IPS DF 19.7 (cell line): ENCODE measurements around the gene AMER3.
"Not testable (repeated sequence)": the region's sequence is repeated elsewhere in the genome, so short reads cannot be mapped to it uniquely, and the experiment has no call there.

ENCODE experiments used
- DNase-seq: peaks from one replicate; pipeline ENCODE4 v3.0.0-alpha.2; 2013; ENCODE audit warnings: low read depth, low spot score

The AMER3 gene, protein sequence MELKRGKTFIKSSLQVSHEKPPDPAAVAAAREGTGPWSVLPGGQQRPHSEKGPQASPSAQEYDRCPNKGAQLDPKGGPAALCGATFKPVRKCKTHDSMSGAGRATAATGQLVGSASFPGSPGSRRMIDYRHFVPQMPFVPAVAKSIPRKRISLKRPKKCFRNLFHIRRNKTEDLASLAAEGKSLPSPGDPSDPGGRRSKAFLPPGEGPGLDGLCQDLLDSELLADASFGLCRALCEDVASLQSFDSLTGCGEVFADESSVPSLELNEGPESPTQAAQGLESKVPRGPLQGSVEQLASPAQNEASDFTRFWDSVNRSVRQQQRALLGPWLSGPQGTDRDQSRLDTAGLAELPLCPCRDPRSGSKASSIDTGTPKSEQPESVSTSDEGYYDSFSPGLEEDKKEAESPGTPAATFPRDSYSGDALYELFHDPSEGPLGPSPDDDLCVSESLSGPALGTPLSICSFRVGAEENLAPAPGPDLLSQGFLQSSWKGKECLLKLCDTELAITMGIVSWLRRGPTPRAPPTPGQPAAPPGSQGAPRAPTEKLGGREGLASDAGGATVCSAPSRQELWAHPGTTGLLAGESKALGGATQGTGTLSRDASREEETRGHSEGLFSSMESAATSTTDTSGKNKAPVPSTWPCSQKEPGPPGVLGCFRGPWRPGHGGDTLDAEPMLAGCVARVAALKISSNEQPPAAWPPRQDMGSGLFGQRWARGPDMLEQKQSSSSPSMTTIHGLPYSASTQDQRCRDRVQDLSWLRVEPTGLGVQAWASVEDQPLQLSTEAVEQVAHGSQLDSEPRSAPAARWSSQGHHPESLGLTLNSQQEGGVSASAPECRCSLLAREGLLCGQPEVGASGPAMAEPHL

DNA sequence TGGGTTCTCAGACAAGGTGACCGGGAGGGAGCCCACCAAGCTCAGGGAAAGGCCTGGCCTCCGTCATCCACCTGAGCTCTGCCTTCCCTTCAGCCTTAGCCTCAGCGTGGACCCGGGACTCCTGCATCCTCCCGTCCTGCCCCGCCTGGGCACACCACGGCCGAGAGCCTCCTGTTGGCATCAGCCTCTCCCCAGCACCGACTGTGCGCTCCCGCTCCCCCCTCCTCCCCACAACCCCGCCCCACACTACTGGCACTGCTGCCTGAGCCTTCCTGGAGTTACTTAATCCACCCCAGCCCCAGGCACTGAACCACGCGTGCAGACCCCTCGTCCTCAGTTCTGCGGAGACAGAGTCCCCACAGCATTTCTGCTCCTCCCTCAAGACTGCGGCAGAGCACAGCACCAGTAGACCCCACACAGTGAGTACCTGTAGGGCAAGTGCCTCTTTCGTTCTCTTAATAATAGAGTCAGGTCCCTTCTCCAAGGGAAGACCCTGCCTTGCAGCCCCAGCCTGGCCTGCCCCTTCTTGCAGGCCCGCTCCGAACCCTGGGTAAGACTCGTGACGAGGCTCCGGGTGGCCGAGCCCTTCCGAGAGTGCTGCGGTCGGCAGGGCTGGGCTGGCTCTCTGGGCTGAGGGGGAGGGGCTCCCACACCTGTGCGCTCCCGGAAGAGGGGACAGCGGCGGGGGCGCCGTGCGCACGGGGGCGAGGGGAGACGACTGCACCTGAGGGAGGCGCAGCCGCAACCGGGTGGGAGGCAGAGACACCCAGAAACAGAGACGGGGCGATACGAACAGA is at the start of gene AMER3:
TSS of gene AMER3 (plus strand) at position 285 of the 797 bp plus-strand sequence. CDS start 6,533 bp downstream, outside the sequence.
- no peak for DNase-seq

DNA sequence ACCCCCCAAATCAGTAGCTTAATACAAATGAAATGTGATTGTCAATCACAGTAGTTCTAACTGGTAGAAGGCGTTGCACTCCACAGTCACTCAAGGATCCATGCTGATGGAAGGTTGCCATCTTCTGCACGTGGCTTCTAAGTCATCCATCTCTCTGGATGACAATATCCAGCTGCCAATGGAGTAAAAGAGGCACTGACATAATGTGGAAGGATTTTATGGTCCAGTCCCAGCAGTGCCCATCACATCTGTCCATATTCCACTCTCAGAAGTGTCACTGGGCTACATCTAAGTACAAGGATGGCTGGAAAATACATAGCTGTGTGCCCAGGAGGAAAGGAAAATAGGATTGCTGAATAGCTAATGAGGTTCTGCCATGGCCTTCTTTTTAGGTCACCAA is 40.5 kb upstream of the AMER3 start:
- DNase-seq = not testable (repeated sequence)

DNA sequence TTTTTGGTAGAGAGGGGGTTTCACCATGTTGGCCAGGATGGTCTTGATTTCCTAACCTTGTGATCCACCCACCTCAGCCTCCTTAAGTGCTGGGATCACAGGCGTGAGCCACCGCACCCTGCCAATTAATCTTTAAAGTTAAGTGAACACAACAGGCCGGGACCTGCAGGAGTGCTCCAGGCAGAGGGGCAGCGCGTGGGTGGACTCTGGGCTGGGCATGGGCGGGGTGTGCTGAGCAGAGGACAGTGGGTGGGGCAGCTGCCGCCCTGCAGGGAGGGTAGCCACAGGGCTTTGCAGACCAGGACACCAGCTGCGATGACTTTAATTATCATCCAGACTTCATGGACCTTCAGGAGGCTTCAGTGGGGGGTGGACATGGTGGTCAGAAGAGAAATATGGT is 35.3 kb upstream of the AMER3 start:
- no peak for DNase-seq

DNA sequence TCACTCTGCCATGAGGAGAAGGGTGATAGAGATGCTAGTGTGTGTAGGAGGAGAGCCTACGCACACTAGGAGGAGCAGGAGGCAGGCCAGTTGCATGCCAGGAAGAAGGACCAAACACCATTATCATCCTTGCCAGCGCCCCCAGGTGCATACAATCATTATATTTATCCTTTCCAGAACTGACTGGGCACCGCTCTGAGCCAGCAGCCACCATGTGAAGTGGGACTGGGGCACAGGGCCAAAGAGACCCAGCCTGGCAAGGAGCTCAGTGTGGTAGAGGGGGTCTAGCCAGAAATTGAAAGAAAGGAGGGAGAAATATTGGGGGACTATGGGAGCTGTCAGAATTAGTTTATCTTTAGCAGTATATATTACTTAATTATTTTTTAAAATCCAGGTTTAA is 34.8 kb upstream of the AMER3 start:
- DNase-seq = no peak

DNA sequence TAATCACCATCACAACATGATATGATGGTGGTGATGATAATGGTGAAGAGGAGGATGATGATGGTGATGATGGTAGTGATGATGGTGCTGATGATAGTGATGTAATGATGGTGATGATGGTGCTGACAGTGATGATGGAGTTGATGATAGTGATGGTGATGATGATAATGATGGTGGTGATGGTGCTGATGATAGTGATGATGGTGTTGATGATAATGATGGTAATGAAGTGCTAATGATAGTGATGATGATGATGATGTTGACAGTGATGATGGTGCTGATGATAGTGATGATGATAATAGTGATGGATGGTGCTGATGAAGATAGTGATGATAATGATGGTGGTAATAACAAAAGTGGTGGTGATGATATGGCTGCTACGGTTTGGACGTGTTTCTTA is 30.9 kb upstream of the AMER3 start:
- DNase-seq = no peak

DNA sequence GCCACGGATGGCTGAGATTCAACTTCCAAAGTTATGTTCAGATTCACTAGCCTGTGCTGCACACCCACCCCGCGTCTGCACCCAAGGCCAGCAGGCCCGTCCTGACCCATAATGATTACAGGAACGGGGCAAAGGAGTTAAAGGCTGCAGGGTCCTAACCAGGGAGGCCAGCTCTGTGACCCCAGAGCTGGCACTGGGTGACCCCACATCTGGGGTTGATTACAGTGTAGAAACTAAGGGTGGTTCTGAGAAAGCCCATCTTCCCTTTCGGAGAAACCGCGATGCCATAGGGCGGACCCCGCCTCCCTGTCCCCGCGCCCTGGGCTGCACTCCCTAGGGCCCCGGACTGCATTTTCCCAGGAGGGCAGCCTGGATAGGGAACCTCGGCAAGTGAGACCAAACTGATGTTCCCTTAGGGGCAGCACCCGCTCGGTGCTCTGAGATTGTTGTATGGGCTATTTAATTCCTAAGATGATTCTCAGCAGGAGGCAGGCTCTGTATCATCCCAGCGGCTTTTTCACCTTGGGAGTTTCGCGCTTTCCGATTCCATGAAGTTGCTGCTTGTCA is 28.6 kb upstream of the AMER3 start:
- no peak for DNase-seq

DNA sequence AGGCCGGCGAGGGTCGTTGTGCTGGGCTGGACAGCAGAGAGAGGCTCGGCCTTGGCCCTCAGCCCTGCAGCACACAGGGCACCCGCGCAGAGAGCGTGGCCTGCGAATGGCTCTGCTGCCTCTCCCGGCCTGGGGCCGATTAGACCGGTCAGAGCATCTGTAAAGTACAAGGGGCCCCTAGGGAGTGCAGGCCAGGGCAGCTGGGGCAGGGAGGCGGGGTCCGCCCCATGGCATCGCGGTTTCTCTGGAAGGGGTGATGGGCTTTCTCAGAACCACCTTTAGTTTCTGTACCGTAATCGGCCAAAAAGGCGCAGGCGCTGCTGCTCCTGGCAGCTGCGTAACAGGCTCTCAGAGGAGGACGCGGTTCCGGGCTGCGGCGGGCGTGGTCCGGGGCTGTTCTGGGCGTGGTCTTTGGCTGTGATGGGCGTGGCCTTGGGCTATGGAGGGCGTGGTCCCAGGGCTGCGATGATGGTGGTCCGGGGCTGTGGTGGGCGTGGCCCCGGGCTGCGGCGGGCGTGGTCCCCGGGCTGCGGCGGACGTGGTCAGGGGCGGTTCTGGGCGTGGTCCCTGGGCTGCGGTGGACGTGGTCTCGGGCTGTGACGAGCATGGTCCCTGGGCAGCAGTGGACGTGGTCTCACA is 27.9 kb upstream of the AMER3 start:
- DNase-seq = peak; percentile 38

DNA sequence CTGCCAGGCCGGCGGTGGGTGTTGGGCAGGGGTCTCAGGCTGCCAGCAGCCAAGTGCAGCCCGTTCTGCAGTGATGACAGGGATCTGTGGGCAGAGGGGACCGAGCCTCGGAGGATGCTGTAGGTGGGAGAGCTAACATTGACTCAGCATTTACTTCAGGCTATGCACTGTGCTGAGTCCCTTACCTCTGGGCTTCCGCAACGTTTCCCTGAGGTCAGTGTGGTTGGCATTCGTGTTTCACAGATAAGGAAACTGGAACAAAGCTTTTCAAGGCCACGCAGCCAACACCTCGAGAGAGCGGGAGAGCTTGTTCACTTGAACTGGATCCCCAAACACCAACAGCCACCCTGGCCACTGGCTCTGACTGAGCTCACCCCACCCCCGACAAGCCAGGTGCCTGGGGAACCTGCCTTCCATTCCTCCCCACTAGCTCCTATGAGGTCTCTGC is 27.3 kb upstream of the AMER3 start:
- DNase-seq = no peak

DNA sequence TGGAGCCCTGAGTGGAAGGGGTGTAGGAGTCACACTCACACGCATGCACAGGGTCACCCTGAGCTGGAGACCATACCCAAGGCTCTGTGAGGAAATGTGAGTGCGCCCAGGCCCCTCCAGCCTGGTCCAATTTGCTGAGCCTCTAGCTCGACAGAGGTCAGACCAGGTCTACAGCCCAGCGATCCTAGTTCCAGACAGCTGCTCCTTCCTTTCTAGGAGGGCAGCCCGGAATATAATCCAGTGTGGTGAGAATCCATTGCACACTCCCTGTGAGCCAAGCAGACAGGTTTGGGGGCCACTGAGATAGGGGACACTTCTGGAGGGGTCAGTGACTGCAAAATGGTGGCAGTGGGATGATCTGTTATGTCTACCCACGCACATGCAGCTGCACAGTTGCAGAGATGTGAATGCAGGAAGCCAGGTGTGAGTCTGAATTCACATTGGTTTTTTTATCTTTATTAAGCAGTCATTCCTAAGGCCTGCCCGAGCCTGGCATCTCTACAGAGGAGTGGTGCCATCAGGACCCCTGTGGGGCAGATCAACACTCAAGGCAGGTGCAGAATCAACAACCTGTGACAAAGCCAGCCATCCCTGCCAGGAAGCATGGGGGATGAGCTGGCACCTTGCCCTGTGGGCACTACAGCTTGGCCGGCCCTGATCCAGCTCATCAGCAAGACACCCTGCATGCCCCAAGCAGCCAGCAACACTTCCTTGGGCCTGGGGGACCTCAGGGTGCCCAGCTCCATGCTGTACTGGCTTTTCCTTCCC is 26.6 kb upstream of the AMER3 start, which contains the start of gene GPR148:
TSS of gene GPR148 (plus strand) at position 522 of the 768 bp plus-strand sequence. CDS start at position 604, 82 bp downstream.
- no peak for DNase-seq

DNA sequence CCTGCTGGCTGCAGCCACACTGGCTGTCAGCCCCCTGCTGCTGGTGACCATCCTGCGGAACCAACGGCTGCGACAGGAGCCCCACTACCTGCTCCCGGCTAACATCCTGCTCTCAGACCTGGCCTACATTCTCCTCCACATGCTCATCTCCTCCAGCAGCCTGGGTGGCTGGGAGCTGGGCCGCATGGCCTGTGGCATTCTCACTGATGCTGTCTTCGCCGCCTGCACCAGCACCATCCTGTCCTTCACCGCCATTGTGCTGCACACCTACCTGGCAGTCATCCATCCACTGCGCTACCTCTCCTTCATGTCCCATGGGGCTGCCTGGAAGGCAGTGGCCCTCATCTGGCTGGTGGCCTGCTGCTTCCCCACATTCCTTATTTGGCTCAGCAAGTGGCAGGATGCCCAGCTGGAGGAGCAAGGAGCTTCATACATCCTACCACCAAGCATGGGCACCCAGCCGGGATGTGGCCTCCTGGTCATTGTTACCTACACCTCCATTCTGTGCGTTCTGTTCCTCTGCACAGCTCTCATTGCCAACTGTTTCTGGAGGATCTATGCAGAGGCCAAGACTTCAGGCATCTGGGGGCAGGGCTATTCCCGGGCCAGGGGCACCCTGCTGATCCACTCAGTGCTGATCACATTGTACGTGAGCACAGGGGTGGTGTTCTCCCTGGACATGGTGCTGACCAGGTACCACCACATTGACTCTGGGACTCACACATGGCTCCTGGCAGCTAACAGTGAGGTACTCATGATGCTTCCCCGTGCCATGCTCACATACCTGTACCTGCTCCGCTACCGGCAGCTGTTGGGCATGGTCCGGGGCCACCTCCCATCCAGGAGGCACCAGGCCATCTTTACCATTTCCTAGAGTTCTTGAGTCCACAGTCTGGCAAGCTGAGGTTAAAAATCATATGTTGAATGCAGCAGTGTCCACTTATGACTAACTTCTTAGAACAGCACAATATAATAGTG is 25.7 kb upstream of the AMER3 start:
- no peak for DNase-seq

DNA sequence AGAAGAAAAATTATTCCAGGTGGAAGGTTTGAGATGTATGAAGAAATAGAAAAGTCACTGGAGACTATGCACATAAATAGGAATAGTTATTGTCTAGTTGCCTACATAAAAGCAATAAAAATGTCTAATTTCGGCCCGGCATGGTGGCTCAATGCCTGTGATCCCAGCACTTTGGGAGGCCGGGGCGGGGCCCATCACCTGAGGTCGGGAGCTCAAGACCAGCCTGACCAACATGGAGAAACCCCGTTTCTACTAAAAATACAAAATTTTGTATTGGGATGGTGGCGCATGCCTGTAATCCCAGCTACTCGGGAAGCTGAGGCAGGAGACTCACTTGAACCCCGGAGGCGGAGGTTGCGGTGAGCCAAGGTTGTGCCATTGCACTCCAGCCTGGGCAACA is 23.1 kb upstream of the AMER3 start:
- not testable (repeated sequence) for DNase-seq

DNA sequence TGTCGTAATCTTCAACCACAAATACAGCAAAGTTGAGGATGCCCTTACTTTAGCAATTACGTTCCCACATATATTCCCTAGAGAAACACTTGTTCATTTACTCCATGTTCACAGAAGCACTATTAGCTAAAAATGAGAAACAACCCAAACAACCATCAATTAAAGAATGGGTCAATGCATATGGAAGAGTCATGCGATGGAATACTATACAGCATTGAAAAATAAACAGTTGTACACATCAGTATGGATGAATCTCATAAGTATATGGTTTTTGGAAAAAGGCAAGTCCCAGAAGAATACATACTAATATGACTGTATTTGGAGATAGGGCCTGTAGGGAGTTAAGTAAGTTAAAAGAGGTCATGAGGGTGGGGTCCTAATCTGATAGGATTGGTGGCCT is 20.1 kb upstream of the AMER3 start:
- DNase-seq = no peak

DNA sequence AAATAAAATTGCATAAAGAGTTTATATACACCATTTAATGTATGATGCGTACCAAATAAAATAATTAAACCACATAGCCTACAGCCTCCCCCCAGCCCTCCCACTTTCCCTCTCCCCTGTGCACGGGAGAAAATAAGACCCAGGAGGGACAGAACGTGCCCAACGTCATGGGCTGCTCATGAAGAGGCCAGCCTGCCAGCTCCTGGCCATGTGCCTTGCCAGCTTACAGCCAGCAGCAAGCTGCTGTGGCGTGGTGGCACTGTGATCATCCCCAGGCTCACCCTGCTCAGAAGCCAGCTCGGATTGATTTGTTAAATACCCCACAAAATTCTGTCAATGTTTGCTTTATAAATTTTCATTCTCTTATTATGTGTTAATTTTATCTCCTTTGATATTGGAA is 18.9 kb upstream of the AMER3 start:
- DNase-seq = no peak

DNA sequence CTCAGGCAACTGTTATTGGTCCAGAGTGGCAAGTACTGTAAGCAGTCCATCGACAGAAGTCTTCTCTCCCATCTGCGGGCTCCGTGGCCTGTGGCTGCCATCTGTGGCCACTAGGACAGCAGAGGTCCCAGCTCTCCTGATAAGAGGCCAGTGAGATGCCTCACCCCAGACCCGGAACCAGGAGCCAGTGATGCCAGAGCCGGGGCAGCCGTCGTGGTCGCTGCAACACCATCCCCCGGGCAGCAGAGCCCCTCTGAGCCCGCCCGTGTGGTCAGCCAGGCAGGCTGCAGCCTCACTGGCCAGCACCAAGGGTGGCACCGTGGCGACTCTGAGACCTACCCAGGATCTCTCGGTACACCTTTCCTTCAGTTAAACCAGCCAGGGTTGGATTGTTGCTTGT is 17.7 kb upstream of the AMER3 start:
- DNase-seq = no peak

DNA sequence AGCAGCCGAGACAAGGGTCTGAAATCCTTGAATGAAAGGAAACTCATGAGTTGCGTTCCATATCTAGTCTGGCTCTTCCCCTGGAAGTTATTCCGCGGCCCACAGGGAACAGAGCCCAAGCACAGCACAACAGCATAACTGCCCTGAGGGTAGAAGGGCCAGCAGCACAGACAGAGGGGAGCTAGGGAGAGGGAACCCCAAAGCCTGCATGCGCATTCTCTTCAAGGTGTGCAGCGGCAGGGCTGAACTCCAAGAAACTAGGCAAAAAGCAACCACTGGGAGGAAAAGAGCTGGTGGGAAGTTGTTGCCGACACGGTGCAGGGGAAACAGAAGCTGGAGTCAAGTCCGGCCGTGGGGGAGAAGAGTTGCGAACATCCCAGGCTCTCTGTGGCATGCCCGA is 14.7 kb upstream of the AMER3 start:
- no peak for DNase-seq

DNA sequence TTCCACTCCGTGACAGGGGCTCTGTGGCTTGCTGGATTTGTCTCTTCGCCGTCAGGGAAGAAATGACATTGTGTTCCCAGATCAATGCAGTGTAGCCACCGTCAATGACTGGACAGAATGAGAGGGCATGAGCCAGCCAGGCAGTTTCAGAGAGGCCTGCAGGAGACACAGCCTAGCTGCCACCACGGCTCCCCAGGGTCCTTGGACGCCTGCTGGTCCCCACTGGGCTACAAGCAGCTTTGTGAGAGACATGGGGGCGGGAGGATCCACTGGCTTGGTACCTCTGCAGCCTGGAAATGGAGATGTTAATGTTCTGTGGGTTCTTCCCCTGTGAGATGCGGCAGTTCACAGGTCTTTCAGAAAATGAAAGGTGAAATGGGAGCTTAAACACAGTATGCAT is 12.1 kb upstream of the AMER3 start:
- no peak for DNase-seq

DNA sequence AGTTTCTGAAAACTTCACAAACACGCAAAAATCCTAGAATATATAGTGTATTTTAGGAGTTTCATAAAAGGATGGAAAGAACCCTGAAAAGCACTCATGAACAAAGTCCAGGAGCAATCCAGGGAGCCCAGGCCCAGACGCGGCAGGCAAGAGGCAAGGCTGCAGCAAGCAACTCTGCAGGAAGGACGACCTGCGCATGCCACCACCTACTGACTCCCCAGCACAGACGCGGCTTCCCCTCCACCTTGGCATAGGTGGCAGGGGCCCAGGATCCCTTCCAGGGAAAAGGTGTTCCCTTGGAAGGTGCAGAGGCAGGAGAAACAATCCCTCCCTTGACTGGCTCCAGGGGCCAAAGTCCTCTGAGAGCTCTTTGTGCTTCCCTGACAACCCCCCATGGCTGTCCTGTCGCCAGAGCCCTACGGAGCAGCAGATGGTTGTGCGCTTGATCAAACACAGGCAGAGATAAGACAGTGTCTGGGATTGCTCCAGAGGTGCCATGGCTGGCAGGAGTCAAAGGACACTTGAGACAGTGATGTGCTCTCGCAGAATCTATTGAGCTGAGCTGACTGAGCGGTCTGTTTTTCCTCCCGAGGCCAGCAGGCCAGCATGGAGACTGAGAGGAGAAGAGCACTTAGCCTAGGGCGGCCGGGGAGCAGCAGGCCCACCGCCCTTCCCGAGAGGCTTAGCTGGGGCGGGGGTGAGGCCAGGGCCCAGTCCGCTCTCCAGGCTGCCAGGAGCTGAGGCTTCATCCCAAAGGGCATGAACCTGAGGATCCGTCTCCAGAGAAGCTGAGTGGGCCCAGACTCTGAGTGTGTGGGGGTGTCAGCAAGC is 10.8 kb upstream of the AMER3 start:
- no peak for DNase-seq

DNA sequence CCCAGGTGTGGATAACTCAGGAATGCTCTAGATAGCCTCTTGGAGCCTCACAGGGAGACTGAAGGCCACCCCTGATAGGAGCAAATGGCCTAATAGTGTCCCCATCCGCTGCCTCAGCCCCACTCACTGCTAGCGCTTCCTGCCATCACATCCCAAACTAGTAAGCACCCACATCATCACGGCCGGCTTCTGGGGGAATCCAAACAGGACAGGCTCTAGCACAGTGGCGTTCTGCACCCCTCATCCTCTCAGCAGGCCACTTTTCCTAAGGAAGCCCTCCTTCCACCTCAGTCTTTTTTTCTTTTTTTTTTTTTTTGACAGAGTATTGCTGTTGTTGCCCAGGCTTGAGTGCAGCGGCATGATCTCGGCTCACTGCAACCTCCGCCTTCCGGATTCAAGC is 6.3 kb upstream of the AMER3 start:
- DNase-seq = no peak
